Activated T-helper 1 cell treated with anti-CD3 and anti-CD28 coated beads, Interleukin-12 subunit alpha, Interleukin-12 subunit beta, Interleukin-2, Interleukin-4 antibody, amounts not matched to agents 30 ng/mL and 10 ng/mL and 1 ng/mL, durations not matched to agents 14 hours and 24 hours and 36 hours (primary cell): Measurements from ENCODE around the gene RPS6KC1. TPM values are rescaled to one million over a fixed set of nuclear protein-coding genes. Genes with fewer than 3 reads are reported as not detected.

Experiments used
- DNase-seq: peaks from one replicate; pipeline ENCODE4 v3.0.0; 2021; ENCODE audit warnings: low spot score
- H3K27ac Mint-ChIP-seq: one replicate; pipeline ENCODE4 v1.8.0; 2021; ENCODE audit warnings: mild to moderate bottlenecking, mixed read lengths
- H3K27me3 Mint-ChIP-seq: one replicate; pipeline ENCODE4 v1.8.0; 2022; ENCODE audit warnings: mild to moderate bottlenecking, moderate library complexity, mixed read lengths; ENCODE audit not compliant: insufficient read depth
- H3K36me3 Mint-ChIP-seq: one replicate; pipeline ENCODE4 v1.8.0; 2021; ENCODE audit warnings: low read depth, mixed read lengths
- H3K4me1 Mint-ChIP-seq: one replicate; pipeline ENCODE4 v1.8.0; 2021; ENCODE audit warnings: low read depth, mixed read lengths
- H3K4me3 Mint-ChIP-seq: one replicate; pipeline ENCODE4 v1.8.0; 2021; ENCODE audit warnings: mild to moderate bottlenecking, moderate library complexity, mixed read lengths
- H3K9me3 Mint-ChIP-seq: one replicate; pipeline ENCODE4 v1.8.0; 2021; ENCODE audit warnings: mixed read lengths
- intact Hi-C: fragments of 100-400 bp; cut with micrococcal nuclease; formaldehyde crosslinking; loops from one replicate; pipeline ENCODE4 v1.15.1; 2024
- total RNA-seq: library from RNA; stranded (reverse); gene quantifications from 2 replicates; pipeline ENCODE4 v1.2.3, GENCODE V29; 2022

Gene RPS6KC1
- total RNA-seq, 1 donor from 2014 or later: 7.5 TPM

DNA sequence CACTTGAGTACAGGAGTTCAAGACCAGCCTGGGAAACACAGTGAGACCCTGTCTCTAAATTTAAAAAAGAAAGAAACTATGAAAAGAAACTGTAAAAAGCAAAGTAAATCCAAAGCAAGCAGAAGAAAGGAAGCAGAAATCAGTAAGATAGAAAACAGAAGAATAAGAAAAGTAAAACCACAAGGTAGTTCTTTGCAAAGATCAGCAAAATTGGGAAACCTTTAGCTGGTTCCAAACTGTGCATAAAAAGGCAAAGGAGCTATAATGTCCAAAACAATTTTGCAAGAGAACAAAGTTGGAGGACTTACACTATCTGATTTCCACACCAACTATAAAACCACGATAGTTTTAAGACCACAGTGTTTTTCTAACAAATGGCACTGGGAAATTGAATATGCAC, 218.8 kb downstream of the RPS6KC1 start:
- DNase-seq: no peak
- H3K27me3 Mint-ChIP-seq: no peaks in the 10 kb centered on the region
- no peak overlapping the region for H3K4me3 Mint-ChIP-seq
- peaks cover 9% of the 10 kb centered on the region for H3K36me3 Mint-ChIP-seq
- H3K27ac Mint-ChIP-seq: no peak overlapping the region
- intact Hi-C loops: no loop called here
- peaks cover 6% of the 10 kb centered on the region for H3K4me1 Mint-ChIP-seq
- H3K9me3 Mint-ChIP-seq: no peaks in the 10 kb centered on the region

DNA sequence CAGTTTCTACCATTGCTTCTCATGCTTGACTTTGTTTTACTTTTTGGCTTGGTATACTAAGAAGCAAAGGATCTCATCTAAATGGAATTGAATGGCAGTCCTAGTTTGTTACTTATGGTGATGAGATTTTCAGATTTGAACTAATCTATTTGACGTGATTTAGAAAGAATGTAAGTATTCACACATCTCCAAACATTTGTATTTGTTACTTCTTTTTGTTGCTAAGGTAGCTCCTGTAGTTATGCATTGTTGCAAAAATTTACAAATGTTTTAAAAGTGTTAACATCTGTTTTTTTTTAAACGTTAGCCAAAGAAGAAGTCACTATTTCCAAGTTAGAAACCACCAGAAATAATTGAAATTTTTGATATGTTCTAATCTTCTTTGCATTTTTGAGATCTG, 222.5 kb downstream of the RPS6KC1 start:
- H3K4me1 Mint-ChIP-seq: peaks cover 6% of the 10 kb centered on the region
- no peaks in the 10 kb centered on the region for H3K9me3 Mint-ChIP-seq
- intact Hi-C loops: no loop called here
- no peak overlapping the region for H3K27ac Mint-ChIP-seq
- peaks cover 9% of the 10 kb centered on the region for H3K36me3 Mint-ChIP-seq
- DNase-seq: no peak
- H3K27me3 Mint-ChIP-seq: no peaks in the 10 kb centered on the region
- no peak overlapping the region for H3K4me3 Mint-ChIP-seq

- Mint-ChIP-seq H3K36me3 (peaks cover 8% of the 10 kb centered on the region), H3K27ac (no peak overlapping the region), H3K4me3 (no peak overlapping the region), H3K4me1 (peaks cover 6% of the 10 kb centered on the region), H3K9me3 (no peaks in the 10 kb centered on the region), H3K27me3 (no peaks in the 10 kb centered on the region)
- no peak for DNase-seq
- intact Hi-C loops: no loop called here
These were observed 223.1 kb downstream of the RPS6KC1 start for GRCh38 chr1:213274140-213274539.

DNA sequence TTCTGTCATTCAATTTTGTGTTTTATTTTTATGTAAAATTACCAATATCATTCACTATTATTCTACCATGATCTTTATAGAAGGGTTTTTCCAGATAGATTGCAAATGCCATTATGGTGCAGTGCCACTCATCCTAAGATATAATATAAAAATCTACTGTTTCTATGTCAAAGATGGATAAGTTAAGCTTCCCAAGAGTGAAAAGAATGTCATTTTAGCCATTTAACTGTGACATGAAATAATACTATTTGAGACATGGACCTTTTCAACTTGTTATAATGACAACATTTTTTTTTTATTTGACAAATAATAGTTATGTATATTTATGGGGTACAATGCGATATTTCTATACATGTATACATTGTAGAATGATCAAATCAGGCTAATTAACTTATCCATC, 224.3 kb downstream of the RPS6KC1 start:
- no peak overlapping the region for H3K27ac Mint-ChIP-seq
- no peak overlapping the region for H3K4me3 Mint-ChIP-seq
- intact Hi-C loops: no loop called here
- no peaks in the 10 kb centered on the region for H3K9me3 Mint-ChIP-seq
- no peaks in the 10 kb centered on the region for H3K27me3 Mint-ChIP-seq
- peaks cover 6% of the 10 kb centered on the region for H3K36me3 Mint-ChIP-seq
- no peaks in the 10 kb centered on the region for H3K4me1 Mint-ChIP-seq
- DNase-seq: no peak

GRCh38 chr1:213276236-213276635, 225.2 kb downstream of the RPS6KC1 start:
- Mint-ChIP-seq H3K27ac (no peak overlapping the region), H3K36me3 (peaks cover 6% of the 10 kb centered on the region), H3K4me1 (no peaks in the 10 kb centered on the region), H3K4me3 (no peak overlapping the region), H3K9me3 (no peaks in the 10 kb centered on the region), H3K27me3 (no peaks in the 10 kb centered on the region)
- intact Hi-C loops: no loop called here
- no peak for DNase-seq

DNA sequence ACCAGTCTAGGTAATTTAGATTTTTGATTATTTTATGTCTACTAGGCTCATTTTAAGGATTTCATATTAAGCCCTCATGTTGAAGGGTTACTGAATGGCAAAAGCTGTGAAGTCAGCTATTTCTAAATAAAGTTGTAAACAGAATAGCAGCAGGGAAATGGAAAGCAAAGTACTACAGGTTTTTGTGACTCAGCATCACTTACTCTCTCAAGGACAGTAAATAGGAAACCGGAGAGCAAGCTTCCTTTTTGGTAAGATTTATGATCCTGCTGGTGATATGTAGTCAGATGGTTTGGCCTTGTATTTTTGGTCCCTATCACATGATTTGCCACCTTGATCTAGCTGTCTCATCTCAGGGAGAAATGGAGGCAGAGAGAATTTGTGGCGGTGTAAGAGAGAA, 226.0 kb downstream of the RPS6KC1 start:
- no peak for DNase-seq
- Mint-ChIP-seq H3K4me3 (no peak overlapping the region), H3K27me3 (no peaks in the 10 kb centered on the region), H3K36me3 (peaks cover 6% of the 10 kb centered on the region), H3K4me1 (no peaks in the 10 kb centered on the region), H3K27ac (no peak overlapping the region), H3K9me3 (no peaks in the 10 kb centered on the region)
- intact Hi-C loops: no loop called here

- H3K27ac Mint-ChIP-seq: no peak overlapping the region
- intact Hi-C loops: no loop called here
- H3K36me3 Mint-ChIP-seq: no peaks in the 10 kb centered on the region
- no peak for DNase-seq
- no peak overlapping the region for H3K4me3 Mint-ChIP-seq
- no peaks in the 10 kb centered on the region for H3K9me3 Mint-ChIP-seq
- H3K4me1 Mint-ChIP-seq: no peaks in the 10 kb centered on the region
- peaks cover 3% of the 10 kb centered on the region for H3K27me3 Mint-ChIP-seq
These were observed 228.4 kb downstream of the RPS6KC1 start for GRCh38 chr1:213279410-213279809.

GRCh38 chr1:213281640-213282301, 230.7 kb downstream of the RPS6KC1 start:
- Mint-ChIP-seq H3K27ac (no peak overlapping the region), H3K4me1 (no peaks in the 10 kb centered on the region), H3K27me3 (peaks cover 3% of the 10 kb centered on the region), H3K36me3 (no peaks in the 10 kb centered on the region), H3K9me3 (no peaks in the 10 kb centered on the region), H3K4me3 (no peak overlapping the region)
- intact Hi-C loops: no loop called here
- DNase-seq: no peak

DNA sequence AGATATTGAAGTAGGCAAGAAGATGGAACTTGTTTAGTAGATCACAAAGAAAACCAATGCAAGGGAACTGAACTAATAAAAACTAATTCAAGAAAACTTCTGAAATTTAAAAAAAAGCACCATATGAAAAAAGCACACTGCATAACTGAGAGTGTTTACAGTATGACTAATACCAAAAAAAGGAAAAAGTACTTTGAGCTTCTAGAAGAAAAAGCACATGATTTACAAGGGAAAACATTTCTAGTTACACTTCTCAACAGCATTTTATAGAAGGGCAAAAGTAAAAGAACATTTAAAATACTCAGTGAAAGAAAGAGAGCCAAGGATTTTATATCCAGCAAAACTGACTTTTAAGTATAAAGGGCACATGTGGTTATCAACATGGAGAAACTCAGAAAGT, 233.6 kb downstream of the RPS6KC1 start:
- Mint-ChIP-seq H3K36me3 (no peaks in the 10 kb centered on the region), H3K27me3 (peaks cover 5% of the 10 kb centered on the region), H3K4me3 (no peak overlapping the region), H3K27ac (no peak overlapping the region), H3K9me3 (no peaks in the 10 kb centered on the region), H3K4me1 (no peaks in the 10 kb centered on the region)
- no peak for DNase-seq
- intact Hi-C loops: no loop called here

DNA sequence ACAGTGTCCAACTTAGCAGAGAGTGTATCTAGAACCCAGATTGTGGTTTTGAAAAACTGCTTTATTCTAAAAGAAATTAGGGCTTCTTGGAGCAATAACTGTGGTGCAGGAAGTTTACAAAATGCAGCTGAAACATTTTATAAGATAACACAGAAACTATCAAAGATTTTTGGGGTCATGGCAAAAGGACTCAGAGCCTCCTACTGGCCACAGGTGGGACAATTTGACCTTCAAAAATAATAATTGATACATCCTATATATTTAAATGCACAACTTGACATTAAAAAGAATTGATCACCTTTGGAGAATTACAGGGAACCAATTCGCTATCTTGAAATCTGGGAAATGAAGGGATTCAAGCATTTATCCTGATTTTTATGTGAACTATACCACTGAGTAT, 235.2 kb downstream of the RPS6KC1 start:
- peaks cover 5% of the 10 kb centered on the region for H3K27me3 Mint-ChIP-seq
- no peak overlapping the region for H3K27ac Mint-ChIP-seq
- DNase-seq: no peak
- H3K4me1 Mint-ChIP-seq: no peaks in the 10 kb centered on the region
- H3K9me3 Mint-ChIP-seq: no peaks in the 10 kb centered on the region
- H3K4me3 Mint-ChIP-seq: no peak overlapping the region
- H3K36me3 Mint-ChIP-seq: no peaks in the 10 kb centered on the region
- intact Hi-C loops: no loop called here

DNA sequence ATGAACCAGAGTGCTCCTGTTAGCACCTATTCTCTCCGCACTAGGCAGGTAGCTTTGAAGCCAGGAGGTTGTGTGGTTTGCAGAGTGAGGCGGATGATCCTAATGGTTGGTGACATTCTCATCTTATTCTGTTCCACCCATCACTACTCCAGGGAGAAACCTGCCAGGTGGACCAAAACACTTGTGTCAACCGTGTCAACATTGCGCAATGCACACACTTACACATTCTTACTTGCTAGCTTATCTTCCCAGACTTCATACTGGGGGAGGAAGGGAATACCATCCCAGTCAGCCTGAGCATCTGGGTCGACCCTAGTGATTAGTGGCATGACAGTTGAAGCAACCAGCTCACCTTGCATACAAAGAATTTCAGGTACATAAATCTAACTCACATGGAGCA, 236.9 kb downstream of the RPS6KC1 start:
- Mint-ChIP-seq H3K27me3 (peaks cover 5% of the 10 kb centered on the region), H3K4me3 (no peak overlapping the region), H3K27ac (no peak overlapping the region), H3K4me1 (no peaks in the 10 kb centered on the region), H3K36me3 (no peaks in the 10 kb centered on the region), H3K9me3 (no peaks in the 10 kb centered on the region)
- intact Hi-C loops: no loop called here
- DNase-seq: no peak

DNA sequence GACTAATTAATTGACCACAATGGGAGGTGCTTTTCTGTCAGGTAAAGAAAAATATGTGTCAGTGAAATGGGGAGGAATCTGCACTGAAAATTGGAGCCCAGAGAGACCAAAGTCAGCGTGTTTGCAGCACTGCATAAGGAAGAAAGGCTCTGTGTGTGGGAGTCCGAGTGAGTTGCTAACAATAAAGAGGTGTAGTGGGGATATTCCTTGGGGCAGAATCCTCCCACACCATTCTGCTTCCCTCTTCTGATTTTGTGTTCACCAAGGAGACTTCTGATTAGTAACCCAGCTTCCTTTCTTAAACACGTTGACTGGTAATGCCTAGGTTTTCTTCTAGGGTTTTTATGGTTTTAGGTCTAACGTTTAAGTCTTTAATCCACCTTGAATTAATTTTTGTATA, 240.5 kb downstream of the RPS6KC1 start:
- H3K27me3 Mint-ChIP-seq: peaks cover 2% of the 10 kb centered on the region
- intact Hi-C loops: no loop called here
- no peak overlapping the region for H3K27ac Mint-ChIP-seq
- H3K4me1 Mint-ChIP-seq: no peaks in the 10 kb centered on the region
- H3K4me3 Mint-ChIP-seq: no peak overlapping the region
- DNase-seq: no peak
- H3K36me3 Mint-ChIP-seq: no peaks in the 10 kb centered on the region
- H3K9me3 Mint-ChIP-seq: peaks cover 7% of the 10 kb centered on the region

GRCh38 chr1:213292614-213293013, 241.6 kb downstream of the RPS6KC1 start:
- Mint-ChIP-seq H3K4me1 (no peaks in the 10 kb centered on the region), H3K27ac (no peak overlapping the region), H3K4me3 (no peak overlapping the region), H3K27me3 (peaks cover under 1% of the 10 kb centered on the region), H3K36me3 (no peaks in the 10 kb centered on the region), H3K9me3 (peaks cover 8% of the 10 kb centered on the region)
- DNase-seq: no peak
- intact Hi-C loops: no loop called here

DNA sequence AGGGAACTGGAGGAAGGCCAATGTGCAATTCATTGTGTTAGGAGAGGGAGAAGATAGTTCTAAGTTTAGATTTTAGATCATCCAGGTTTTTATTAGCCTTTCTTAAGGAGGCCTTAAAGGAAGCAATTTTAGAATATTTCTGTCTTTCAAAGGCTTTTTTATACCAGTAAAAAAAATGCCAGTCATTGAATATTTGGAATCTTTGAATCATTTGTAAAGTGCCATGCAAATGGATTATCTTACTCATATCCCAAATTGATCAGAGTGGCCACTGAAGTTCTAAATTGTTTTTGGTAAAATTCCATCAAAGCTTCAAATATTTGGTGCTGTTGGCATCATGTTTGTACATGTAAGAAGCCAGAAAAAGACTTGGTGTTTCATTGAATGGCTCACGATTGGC, 244.8 kb downstream of the RPS6KC1 start:
- DNase-seq: no peak
- intact Hi-C loops: no loop called here
- Mint-ChIP-seq H3K4me3 (no peak overlapping the region), H3K27me3 (no peaks in the 10 kb centered on the region), H3K4me1 (no peaks in the 10 kb centered on the region), H3K36me3 (no peaks in the 10 kb centered on the region), H3K9me3 (peaks cover 8% of the 10 kb centered on the region), H3K27ac (no peak overlapping the region)
